NCI-H82 treated with DMSO at 0.1 percent for 48 hours (cell line): ENCODE data around the gene ANXA11.
"Not testable (repeated sequence)": the region's sequence is repeated elsewhere in the genome, so short reads cannot be mapped to it uniquely, and the experiment has no call there.

Experiments
- DNase-seq: peaks from one replicate; lab custom pipeline; 2025; ENCODE audit not compliant: unreplicated experiment; lab: John Stamatoyannopoulos, UW

Gene ANXA11

DNA sequence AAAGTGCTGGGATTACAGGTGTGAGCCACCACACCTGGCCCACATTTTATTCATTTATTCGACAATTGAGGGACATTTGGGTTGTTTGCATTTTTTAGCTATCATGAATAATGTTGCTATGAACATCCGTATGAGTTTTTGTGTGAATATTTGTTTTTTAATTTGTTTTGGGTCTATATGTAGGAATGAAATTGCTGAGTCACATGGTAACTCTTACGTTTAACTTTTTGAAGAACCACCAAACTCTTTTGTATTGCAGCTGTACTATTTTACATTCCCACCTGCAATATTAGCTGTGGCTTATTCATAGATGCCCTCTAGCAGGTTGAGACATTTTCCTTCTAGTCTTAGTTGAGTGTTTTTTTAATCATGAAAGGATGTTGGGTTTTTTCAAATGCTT lies 58.4 kb downstream of the ANXA11 start:
- no peak for DNase-seq

DNA sequence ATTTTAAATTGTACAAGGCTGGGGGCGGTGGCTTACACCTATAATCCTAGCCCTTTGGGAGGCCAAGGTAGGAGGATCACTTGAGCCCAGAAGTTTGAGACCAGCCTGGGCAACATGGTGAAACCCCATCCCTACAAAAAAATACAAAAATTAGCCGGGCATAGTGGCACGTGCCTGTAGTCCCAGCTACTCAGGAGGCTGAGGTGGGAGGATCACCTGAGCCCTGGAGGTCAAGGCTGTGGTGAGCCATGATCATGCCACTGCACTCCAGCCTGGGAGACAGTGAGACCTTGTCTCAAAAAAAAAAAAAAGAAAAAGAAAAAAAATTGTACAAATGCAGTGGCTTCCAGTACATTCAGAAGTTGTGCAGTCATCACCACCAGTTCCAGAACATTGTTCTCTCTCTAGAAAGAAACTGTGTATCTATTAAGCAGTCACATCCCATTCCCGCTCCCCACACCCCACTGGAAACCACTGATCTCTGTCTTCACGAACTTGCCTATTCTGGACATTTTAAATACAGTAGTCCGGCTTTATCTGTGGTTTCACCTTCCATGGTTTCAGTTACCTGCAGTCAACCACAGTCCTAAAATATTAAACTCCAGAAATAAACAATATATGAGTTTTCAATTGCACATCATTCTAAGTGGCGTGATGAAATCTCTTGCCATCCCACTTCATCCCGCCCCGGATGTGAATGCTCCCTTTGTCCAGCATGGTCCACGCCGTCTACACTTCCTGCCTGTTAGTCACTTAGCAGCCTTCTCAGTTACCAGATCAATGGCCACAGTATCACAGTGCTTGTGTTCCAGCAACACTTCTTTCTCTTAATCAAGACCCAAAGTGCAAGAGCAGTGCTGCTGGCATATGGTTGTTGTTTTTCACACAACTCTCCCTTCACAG lies 59.7 kb downstream of the ANXA11 start:
- DNase-seq, result not testable (repeated sequence)

DNA sequence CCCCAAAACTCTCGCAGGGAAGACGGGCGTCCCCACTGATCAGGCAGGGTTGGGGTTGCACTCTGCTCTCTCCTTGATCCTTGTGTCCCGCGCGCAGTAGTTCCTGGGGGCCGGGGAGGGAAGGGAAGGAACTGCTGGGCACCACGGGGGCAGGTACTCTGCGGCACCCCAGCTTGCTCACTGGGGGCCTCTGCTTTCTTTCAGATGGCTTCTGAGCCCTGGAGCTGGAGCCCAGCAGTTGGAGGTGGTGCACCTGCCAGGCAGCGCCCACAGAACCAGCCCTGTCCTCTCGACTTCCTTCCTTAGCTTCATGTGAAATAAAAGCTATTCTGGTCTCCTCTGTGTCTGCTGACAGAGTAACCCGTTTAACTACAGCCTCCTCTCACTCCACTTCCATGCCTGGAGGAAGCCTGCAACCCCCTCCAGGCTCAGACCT lies 60.6 kb downstream of the ANXA11 start:
- no peak for DNase-seq

DNA sequence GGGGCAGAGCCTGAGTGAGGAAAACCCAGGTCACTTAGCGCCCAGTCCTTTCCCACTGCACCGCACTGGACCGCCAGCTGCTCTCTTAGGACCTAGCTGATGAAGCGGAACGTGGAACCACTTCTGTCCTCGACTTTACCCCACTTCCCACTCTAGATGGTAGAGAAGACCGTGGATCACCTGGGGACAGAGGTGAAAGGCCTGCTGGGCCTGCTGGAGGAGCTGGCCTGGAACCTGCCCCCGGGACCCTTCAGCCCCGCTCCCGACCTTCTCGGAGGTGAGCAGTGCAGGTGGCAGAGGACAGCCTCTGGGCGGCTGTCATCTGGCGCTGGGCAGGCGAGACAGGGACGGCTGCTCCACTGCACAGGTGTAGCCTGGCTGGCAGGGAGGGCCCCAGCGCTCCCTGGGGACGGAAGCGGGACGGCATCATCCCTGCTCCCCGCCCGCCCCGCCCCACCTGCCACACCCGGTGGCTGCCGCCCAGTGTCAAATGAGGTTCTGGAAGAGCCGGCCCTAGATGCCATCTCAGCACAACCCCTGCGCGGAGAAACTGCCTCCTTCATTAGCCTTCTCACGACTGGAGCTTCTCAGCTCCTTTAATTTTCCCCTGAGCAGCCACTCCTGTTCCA lies 61.2 kb downstream of the ANXA11 start:
- DNase-seq, result no peak

DNA sequence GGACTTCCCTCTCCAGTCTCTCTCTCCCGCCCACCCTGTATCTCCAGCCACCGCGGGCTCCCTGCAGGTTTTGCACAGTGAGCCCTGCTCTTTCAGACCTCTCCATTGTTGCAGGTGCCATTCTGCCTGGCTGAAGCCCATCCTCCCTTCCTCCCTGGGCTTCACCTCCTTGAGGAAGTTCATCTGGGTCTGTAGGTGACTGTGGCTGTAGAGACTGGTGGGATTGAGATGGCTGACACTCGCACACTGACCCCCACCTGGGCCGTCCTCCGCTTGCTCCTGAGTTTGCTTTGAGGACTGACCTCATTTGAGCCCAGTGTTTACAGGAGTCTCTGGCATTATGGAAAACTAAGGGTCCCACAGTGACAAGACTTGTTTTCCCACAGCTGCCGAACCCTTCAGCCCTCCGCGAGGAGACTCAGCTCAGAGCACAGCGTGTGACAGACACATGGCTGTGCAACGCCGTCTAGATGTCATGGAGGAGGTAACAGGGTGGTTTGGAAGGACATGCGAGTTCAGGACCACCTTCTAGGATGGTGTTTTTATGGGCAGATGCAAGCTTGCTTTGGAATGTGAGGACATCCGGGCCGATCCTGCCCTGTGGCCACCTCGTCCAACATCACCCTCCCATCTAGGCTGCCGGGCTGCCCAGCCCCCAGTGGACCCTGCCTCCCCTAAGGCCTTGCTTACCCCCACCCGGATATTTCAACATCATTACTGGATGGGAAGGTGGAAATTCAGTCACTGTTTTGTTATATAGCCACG lies 63.5 kb downstream of the ANXA11 start:
- DNase-seq, result no peak

DNA sequence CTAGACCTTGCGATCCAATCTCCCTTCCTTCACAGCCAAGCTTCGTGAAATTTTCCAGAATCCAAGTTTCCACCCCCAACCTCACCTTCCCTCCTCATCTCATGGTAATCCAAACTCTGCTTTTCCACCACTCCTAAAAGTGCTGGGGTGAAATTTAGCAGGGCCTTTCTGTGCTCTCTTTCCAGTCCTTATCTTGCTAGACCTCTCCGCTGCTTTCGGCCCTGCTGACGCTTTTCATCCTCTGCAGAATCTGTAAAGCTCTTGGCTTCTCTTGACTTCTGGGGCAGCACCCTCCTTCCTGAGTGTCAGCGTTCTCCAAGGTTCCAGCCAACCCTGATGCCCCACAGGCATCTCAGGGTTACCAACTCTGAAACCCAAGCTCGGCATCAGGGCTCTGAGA lies 65.1 kb downstream of the ANXA11 start:
- no peak for DNase-seq

DNA sequence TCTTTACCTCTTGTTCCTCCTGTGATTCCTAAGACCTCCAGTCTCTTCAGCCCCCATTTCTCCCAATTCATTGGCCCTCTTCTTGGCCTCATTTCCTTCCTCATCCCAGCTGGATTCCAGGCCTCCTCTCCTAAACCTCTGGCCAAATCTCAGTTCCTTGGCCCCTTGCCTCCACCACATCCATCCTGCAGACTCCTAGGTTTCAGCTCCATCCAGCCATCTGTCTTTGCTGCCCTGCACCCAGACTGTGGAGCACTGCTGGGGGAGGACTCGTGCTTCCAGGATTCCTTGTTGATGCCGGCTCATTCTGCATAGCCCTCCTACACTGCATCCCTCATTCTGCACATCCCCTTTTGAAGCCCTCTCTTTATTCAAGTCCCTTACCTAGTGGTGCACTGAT lies 66.1 kb downstream of the ANXA11 start:
- DNase-seq, result no peak

DNA sequence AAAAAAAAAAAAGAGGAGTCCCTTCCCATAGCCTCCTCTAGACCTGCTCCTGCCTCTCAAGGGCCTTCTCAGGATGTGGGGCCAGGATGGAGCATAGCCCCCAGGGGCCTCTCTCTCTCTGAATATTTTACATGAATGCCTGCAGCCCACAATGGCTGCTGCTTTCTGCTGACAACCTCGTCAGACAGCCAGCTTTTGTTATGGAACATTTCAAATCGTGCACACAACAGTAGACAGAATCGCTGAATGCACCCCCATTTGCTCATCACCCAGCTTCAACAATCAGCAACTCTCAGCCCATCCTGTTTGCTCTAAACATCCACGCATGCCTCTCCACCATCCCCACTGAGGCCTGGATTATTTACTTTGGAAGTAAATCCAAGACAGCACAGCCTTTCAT lies 67.4 kb downstream of the ANXA11 start:
- DNase-seq, result no peak

DNA sequence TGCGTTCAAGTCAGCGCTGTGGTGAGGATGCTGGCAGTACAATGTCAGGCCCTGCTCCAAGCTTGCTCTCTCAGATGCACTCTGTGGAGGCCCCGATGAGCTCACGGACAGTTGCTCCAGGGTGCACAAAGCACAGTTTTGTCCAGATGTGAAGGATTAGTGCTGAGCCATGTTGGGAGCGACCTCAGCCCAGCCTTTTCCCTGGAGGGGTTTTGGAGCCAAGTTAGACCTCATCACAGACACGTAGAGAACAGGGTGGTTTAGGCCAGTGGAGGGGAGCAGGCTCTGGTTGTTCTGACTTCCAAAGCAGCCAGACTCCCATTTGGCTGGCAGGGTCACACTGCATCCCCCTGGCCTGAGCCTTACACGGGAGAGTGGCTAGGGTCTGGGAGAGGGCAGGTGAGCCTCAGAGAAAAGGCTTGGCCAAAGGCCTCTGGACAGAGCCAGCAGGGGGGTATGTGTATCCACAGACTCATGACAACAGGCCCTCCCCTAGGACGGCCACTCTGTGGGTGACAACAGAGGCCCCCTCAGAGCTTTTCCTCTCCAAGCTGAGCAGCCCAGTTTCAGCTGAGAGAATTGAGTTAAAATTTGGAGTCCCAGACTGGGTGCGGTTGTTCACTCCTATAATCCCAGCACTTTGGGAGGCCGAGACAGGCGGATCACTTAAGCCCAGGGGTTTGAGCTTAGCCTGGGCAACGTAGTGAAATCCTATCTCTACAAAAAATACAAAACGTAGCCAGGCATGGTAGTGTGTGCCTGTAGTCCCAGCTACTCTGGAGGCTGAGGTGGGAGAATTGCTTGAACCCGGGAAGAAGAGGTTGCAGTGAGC lies 68.1 kb downstream of the ANXA11 start:
- DNase-seq, result no peak

DNA sequence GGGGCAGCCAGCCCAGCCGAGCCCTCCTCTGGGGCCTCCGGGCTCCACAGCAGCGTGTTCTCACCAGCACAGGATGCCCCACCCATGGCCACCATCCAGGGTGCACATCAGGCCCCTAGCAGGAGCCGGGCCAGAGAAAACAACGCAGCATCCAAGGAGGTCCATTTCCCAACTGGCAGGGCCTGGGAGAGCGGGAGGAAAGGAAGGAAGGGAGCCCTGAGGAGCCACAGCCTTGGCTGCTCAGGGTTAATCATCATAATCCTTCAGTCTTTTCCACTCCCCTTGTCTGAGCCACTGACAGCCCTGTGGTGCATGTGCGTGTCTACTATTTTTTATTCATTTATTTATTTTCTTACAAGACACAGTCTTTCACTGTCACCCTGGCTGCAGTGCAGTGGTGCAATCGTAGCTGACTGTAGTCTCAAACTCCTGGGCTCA lies 69.2 kb downstream of the ANXA11 start:
- no peak for DNase-seq

DNA sequence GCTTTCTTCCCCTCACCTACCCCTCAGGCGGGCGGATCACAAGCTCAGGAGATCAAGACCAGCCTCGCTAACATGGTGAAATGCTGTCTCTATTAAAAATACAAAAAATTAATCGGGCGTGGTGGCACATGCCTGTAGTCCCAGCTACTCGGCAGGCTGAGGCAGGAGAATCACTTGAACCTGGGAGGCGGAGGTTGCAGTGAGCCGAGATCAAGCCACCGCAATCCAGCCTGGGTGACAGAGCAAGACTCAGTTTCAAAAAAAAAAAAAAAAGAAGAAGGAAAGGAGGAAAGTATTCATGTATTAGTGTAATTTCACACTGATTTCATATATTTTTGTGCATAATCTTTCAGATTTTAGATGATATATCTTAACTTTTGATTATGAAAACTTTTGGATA lies 71.7 kb downstream of the ANXA11 start:
- not testable (repeated sequence) for DNase-seq

DNA sequence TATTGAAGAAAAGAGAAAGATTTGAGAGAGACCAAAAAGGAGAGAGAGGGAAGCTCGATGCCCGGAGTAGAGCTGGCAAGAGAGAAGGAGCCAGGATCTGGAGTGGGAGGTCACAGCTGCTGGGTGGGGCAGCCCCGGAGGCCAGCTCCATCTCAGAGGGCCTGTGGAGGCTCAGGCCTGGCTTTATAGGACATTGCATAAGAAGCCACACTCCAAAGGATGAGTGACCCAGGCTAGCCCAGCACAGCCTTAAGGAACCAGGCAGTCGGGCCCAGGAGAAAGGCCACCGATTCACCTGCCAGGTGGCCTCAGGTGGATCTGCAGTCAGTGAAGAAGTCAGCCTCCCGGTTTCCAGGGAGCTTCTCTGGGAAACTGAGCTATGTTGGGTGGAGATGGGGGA lies 72.1 kb downstream of the ANXA11 start:
- DNase-seq, result no peak

DNA sequence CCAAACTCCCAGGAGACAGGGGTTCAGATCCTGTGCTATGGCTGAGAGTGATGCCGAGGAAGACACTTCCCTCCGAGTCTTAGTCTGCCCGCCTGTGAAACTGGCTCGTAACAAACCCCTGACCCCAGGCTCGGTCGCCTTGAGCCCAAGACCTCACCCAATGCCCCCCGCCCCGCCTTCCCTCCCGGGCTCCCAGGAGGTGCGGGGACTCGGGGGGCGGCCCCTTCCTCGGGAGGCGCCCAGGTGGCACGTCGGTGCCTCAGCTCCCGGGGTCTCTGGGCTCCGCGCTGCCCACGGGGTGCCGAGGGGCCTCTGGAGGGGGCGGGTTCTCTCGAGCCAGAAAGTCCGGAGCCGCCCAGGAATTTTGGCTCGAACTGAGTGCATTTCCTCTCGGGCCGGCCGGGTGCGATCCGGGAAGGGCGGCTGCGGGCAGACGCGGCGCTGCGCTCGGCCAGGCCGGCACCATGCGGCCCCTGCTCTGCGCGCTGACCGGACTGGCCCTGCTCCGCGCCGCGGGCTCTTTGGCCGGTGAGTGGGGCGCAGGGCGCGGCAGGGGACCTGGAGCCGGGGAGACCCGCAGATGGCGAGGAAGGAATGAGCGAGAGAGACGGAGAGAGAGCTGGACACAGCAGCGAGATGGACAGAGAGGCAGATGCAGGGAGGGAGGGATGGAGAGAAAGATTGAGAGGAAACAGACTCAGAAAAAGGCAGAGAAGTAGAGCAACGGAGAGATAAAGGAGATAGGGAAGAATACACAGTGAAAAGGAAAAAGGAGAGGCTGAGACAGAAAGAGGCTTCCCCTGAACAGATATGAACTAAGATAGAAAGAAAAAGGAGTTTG lies 72.8 kb downstream of the ANXA11 start, which contains the start of gene PLAC9:
Gene PLAC9 (plus strand): TSS at position 432 of the 841 bp plus-strand sequence. CDS start 33 bp downstream, at position 465.
- no peak for DNase-seq

DNA sequence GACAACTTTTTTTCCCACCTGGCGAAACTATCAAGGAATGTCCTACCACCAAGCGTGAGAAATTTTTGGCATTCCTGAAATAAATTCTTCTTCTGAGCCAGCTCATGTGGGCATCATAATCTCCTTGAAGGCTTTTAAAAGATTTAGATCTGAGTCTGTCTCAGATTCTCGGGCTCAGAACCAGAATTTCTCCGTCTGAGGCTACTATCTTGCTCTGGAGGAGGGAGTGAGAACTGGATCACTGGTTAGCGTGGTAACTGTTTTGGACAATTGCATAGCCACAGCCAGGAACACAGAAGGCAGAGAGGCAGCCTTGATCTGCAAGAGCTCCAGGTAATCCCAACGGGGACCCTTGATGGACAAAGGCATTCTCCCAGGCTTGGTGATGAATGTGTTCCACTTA lies 73.8 kb downstream of the ANXA11 start:
- no peak for DNase-seq

DNA sequence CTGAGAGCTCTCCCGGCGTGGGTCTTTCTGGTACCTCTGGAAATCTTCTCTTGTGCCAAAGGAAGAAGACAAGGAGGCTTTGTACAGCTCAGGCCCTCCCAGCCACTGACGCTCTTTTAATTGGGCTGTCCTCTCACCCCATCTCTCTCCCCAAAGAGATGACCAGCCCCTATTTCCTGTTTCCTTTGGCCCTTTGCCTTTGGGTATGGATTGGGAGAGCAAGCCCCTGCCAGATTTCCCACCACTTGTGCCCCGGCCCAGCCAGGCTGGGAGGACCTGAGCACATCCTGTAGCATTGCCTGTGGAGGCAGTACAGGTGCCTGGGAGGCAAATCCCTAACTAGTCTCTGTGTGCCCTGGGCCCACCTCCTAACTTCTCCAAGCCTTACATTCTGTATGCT lies 78.5 kb downstream of the ANXA11 start:
- no peak for DNase-seq

DNA sequence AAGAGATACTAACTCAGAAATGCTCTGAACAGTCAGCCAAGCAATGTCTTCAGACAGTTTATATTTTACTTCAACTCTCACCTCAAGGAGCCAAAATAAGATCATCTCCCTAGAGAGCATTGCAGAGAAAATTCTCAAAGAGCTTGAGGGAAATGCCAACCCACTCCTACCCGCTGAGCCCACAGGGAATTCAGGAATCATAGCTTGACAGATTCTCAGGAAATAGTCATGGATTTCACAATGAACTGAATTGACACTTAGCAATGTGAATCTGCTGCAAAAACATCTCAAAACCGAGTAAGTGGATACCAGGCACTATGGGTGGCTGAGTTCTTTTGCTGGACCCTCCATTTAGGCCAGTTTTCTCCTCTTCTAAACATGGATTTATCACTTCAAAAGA lies 82.6 kb downstream of the ANXA11 start:
- no peak for DNase-seq

DNA sequence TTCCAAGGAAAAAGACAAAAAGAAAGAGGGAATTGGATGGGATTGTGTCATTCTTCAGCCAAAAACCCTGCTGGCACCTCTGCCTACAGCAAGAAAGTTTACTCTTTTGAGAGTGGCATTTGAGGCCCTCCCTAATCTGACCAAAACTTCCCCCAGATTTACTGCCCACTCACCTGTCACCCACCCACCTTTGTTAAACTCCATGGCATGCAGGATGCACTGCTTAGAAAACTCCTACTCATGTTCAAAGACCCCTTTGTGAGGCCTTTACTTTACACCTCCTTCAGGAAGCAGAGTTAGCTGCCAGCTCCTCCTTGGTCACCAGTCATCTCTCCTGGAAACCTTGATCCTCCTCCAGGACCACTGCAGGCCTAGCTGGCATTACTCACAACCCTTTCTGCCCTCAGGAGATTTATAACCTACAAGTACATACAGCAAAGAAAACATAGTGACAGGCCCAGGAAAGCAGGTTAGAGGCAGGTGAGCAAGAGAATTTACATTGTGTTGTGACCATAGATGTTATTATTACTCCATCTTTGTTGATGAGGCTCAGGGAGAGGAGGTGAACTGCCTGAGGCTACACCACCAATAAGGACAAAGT lies 83.1 kb downstream of the ANXA11 start:
- no peak for DNase-seq

DNA sequence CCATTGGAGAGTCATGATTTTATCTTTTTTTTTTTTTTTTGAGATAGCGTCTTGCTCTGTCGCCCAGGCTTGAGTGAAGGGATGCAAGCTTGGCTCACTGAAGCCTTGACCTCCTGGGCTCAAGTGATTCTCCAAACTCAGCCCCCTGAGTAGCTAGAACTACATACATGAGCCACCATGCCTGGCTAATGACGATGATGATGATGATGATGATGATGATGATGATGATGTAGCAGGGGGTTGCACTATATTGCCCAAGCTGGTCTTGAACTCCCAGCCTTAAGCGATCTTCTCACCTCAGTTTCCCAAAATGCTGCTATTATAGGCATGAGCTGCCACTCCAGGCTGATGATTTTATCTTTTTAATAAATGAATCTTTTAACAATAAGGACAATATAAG lies 86.7 kb downstream of the ANXA11 start:
- no peak for DNase-seq

DNA sequence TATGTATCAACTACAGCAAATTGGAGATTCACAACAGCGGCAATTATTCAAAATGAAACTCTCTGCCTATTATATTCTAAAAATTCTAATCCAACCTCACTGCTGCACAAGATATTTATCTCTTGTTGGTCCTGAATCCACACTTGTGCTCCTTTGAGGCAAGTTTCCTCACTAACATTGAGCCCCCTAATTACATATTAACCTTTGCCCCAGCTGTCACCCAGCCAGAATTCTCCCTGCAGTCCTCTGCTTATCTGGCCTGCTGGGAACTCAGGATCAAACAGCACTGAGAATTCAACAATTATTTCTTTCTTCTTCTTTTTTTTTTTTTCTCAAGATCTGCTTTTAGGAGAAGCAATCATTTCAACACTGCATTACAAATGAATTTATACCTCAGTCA lies 94.4 kb downstream of the ANXA11 start:
- DNase-seq, result no peak
